HG03039 (cell line): Measurements from ENCODE around the gene PRKCG.
A peak's percentile ranks its signal among the peaks of the same experiment; 100 is the strongest.

ENCODE experiments used
- ATAC-seq: cut with Tn5 transposase; IDR thresholded peaks from one replicate; pipeline ENCODE4 v1.9.1; 2021; ENCODE audit warnings: mild to moderate bottlenecking, moderate library complexity; ENCODE audit not compliant: unreplicated experiment

Gene PRKCG

DNA sequence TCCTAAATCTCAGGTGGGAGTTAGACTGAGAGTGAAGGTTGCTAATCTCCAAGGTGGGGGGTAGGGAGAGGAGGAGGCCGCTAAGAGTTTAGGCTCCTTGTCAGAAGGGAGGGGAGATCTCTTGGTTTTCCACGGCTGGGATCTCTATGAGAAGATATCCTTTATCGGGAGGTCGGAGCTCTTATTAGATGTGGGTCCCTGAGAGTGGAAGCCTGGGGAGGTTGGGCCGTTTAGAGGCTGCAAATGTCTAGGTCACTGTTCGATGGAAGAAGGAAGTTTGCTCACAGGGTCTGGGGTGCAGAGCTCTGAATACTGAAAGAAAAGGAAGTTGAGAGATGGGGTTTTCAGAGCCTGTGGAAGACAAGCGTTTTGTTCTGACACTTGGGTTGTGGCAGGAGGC, 10.5 kb upstream of the PRKCG start:
- no peak for ATAC-seq

DNA sequence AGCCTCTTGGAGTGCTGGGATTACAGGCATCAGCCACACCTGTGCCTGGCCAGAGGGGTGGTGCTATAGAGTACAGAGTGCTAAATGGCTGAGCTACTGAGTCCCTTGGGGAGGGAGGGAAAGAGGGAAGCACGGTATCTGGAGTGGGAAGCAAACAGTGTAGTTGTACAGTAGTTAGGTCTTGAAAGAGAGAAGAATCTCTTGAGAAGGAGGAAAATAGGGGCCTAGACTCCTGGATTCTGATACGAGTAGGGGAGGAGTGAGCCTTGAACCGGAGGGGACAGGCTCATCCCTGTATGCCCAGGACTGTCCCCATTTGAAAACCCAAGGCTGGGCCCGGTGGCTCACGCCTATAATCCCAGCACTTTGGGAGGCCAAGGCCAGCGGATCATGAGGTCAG, 9.2 kb upstream of the PRKCG start:
- no peak for ATAC-seq

DNA sequence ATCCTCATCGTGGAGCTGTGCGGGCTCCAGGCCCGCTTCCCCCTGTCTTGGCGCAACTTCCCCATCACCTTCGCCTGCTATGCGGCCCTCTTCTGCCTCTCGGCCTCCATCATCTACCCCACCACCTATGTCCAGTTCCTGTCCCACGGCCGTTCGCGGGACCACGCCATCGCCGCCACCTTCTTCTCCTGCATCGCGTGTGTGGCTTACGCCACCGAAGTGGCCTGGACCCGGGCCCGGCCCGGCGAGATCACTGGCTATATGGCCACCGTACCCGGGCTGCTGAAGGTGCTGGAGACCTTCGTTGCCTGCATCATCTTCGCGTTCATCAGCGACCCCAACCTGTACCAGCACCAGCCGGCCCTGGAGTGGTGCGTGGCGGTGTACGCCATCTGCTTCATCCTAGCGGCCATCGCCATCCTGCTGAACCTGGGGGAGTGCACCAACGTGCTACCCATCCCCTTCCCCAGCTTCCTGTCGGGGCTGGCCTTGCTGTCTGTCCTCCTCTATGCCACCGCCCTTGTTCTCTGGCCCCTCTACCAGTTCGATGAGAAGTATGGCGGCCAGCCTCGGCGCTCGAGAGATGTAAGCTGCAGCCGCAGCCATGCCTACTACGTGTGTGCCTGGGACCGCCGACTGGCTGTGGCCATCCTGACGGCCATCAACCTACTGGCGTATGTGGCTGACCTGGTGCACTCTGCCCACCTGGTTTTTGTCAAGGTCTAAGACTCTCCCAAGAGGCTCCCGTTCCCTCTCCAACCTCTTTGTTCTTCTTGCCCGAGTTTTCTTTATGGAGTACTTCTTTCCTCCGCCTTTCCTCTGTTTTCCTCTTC, 8.0 kb upstream of the PRKCG start:
- no peak for ATAC-seq

DNA sequence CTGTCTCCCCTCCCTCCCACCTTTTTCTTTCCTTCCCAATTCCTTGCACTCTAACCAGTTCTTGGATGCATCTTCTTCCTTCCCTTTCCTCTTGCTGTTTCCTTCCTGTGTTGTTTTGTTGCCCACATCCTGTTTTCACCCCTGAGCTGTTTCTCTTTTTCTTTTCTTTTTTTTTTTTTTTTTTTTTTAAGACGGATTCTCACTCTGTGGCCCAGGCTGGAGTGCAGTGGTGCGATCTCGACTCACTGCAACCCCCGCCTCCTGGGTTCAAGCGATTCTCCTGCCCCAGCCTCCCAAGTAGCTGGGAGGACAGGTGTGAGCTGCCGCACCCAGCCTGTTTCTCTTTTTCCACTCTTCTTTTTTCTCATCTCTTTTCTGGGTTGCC, 7.4 kb upstream of the PRKCG start:
- no peak for ATAC-seq

DNA sequence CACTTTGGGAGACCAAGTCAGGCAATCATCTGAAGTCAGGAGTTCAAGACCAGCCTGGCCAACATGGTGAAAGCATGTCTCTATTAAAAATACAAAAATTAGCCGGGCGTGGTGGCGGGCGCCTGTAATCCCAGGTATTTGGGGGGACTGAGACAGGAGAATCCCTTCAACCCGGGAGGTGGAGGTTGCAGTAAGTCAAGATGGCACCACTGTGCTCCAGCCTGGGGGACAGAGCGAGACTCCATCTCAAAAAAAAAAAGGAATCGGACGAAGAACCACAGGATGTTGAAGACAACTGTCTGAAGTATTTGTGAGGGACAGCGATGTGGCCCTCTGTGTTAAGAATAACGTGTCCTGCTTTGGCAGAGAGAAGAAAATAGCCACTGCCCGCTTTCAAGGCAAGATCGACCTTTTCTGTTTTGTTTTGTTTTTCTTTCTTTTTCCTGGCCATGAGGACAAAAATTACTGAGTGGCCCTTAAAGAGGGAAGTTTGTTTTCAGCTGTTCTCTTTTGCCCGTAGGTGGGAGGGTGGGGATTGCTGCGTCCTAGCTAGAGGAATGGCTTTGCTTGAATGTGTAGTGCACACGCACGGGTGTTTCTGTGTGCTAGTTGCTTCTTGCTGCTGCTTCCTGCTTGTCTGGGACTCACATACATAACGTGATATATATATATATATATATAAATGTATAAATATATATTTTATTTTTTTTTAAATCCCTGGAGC, 6.2 kb upstream of the PRKCG start:
- no peak for ATAC-seq

DNA sequence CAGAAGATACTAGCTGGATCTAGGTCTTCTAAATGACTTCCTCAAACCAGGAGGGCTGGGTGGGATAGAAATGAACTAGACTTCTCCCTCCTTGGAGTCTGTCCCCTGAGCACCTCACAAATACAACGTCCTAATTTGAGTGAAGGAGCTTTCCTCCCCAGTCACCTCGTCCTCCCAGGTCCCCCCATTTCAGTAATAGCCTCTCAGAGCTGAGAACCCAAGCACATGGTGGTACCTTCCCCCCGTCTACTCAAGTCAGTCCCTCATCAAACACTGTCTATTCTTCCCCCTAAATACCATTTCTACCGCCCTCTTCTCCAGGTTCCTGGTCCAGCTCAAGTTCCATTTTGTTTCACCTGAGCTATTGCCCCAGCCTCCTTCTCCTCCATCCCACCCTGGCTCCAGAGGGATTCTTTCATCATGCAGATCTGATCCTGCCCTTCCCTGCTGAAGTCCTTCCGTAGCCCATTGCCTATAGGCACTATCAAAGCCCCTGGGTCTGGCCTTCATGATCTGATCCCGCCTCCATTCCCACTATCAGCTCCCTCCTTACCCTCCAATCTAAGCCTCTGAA, 5.3 kb upstream of the PRKCG start:
- no peak for ATAC-seq

DNA sequence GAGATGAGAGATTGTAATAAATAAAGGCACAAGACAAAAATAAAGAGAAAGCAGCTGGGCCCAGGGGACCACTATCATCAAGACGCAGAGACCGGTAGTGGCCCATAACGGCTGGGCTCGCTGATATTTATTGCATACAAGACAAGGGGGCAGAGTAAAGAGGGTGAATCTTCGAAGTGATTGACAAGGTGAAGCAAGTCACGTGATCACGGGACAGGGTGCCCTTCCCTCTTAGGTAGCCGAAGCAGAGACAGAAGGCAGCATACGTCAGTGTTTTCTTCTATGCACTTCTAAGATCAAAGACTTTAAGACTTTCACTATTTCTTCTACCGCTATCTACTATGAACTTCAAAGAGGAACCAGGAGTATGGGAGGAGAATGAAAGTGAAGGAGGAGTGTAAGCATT, 4.6 kb upstream of the PRKCG start:
- ATAC-seq, result no peak

DNA sequence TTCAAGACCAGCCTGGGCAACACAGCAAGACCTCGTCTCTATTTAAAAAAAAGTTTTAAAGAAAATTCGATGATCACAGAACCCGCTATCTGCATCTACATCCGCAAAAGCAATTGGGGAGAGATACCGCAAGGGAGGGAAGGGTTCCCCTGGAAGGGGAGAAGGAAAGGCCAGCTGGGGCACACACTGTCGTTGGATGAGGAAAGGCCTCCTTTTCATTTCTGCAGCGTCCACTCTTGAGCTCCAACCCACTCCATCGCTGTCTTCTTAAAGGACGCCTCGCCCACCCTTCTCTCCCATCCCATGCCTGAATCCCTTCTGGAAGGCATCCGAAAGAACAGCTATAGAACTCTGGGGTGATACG, 3.2 kb upstream of the PRKCG start:
- no peak for ATAC-seq

DNA sequence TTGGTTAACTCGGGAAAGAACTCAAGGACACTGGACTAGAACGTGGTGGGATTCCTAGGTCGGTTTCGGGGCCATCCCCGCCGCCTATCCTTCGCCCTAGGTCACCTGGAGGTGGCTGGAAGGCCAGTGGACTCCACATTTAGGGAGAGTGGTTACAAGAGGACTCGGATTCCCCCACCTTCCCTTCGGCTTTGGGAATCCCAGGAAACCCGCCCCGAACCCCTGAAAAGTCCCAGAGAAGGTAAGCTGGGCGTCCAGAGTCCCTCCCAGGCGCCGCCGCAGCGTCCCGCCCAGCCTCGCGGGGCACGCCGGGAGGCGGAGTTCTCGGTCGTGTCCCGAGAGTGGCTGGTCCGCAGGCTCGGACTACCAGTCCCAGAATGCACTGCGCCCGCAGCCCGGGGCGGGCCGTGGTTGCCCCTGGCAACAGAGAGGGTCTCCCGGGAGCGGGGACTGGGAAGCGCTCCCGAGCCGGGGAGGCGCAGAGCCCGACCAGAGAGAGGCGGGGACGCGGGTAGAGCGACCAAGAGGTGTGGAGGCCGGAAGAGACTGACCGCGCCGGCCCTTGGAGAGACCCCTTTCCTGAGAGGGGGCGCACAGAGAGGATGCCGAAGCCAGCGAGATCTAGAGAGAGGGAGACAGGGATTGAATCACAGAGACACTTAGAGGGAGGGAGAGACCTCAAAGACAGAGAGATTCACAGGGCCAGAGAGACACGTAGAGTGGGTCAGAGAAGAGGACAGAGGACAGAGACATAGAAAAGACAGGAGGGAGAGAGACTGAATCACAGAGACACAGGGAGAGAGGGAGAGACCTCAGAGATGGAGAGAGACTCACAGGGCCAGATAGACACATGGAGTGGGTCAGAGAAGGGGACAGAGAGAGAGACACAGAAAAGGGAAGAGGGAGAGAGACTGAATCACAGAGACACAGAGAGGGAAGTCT, 2.6 kb upstream of the PRKCG start:
- peak; percentile 77 for ATAC-seq

DNA sequence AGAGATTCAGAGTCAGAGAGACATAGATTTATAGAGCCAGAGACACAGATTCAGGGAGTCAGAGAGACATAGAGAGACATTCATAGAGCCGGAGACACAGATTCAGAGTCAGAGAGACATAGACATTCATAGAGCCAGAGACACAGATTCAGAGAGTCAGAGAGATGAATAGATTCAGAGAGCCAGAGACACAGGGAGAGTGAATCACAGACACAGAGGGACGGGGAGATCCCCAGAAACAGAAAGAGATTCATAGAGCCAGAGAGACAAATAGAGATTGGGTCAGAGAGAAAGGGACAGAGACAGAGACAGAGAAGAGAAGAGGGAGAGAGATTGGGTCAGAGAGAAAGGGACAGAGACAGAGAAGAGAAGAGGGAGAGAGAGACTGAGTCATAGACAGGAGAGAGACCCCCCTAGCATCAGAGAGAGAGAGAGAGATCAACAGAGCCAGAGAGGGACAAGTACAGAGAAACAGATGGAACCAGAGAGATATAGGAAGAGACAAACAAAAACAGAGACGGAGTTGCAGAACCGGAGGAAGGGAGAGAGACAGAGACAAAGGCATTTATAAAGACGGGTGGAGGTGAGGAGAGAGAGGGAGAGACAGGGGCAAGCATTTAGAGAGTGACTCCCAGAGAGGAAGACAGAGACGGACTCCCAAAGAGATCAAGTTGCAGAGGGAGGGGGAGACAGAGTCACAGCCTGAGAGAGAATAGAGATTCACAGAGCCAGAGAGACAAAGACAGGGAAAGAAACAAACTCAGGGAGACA, 1.1 kb upstream of the PRKCG start:
- ATAC-seq, result no peak

DNA sequence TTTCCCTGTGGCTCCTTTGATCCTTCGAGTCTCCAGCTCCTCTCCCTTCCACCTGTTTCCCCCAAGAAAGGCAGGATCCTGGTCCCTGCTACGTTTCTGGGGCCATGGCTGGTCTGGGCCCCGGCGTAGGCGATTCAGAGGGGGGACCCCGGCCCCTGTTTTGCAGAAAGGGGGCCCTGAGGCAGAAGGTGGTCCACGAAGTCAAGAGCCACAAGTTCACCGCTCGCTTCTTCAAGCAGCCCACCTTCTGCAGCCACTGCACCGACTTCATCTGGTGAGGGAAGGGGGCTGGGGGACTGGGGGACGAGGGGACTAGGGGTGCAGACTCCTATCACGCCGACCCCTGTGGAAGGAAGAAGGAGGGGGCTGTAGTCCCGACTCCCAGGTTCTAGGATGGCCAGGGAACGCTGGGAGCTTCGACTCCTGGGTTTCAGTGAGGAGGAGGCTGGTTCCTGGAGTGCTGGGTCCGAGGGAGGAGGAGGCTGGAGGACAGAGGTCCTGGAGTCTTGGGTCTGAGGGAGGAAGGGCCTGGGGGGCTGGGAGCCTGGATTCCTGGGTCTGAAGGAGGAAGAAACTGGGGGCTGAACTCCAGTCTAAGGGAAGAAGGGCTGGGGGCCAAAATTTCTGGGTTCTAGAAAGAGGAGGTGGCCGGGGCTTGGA, 524 bp downstream of the PRKCG start:
- no peak for ATAC-seq

DNA sequence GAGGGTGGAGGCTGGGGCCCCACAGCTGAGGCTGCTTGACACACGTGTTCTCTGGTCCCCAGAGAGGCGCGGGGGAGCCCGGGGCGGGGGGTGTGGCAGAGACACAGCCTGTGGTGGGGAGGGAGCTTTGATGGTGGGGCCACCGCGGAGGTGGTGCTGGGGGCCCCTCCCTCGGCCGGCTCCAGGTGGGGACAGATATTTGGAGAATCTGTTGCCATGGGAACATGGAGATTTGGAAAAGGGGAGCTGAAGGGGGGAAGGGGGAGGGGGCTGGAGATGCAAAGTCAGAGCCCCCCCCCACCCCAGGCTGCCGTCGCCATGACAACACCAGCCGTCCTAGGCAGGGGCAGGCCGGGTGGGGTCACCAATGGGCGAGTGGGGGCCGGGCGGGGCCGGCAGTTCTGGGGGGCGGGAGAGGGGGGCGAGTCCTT, 1.2 kb downstream of the PRKCG start:
- no peak for ATAC-seq

DNA sequence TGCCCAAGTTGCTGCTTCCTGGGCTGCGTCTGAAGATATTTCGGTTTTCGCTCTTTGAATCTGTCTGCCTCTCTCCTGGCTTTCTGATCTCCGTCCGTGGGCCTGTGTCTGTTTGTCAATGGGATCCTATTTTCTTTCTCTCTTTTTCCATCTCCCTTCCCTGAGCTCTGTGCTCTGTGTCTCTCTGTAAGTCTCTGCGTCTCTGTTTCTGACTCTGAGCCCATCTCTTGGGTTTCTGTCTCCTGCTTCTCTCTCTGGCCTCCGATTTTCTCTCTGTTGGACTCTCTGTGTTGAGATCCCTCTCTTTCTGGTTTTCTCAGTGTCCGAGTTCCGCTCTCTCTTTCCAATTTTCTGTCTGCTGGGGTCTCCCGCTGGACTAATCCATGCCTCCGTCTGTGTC, 1.7 kb downstream of the PRKCG start:
- ATAC-seq, result no peak

DNA sequence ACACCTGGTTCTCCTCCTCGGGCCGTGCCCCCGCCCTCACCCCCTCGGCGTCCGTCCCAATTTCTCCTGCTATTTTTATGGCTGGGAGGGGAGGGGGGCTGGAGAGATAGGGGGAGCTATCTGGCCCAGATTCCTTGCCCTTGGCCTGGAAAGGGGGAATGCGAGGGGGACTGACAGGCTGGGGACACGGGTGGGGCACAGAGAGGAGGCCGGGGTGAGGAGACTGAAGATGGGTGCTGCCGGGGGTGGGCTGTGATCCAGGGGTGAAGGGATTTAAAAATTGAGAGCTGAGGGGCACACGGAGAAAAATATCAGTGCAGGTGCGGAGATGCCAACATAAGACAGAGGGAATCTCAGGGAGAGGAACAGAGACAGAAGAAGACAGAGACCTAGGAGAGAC, 2.3 kb downstream of the PRKCG start:
- ATAC-seq, result no peak

DNA sequence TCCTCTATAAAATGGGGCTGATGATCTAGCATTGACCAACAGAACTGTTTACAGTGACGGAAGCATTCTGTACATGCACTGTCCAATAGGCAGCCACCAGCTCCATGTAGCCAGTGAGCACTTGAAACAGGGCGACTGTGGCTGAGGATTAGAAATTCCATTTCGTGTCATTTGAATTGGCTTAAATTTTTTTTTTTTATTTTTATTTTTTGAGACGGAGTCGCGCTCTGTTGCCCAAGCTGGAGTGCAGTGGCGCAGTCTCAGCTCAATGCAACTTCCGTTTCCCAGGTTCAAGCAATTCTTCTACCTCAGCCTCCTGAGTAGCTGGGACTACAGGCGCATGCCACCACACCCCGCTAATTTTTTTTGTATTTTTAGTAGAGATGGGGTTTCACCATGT, 3.0 kb downstream of the PRKCG start:
- ATAC-seq, result no peak

DNA sequence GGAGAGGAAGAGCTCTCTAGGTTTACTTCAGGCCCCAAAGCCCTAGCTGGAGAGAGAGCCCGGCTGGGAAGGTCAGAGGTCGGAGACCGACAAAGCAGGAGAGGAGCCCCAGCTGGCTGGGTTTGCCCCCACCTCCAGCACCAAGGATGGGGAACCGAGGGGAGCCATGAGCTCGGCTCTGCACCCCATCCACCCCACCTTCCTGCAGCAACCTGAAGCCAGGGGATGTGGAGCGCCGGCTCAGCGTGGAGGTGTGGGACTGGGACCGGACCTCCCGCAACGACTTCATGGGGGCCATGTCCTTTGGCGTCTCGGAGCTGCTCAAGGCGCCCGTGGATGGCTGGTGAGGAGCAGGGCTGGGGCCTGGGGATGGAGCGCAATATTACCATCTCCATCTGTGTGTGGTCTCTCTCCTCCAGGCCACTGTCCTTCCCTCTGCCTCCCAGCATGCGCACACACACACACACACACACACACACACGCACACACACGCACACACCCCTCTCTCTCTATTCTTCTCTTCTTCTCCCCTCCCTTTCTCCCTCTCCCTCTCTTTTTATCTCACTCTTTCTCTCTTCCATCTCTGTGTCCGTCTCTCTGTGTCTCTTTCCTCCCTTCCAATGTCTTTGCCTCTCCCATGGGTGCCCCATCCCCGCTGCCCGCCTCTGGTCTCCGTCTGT, 10.4 kb downstream of the PRKCG start:
- no peak for ATAC-seq

DNA sequence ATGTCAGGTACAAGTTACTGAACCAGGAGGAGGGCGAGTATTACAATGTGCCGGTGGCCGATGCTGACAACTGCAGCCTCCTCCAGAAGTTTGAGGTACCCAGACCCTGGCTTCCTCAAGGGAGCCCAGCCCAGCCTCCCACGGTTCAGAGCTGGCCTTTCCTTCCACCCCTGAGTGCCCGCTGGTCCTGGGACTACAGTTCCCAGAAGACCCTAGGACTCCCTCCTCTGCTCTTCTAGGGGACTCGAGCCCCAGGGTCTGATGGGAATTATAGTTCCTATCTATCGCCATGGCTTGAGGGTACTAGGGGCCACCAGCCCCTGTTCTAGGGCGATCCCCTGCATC, 11.0 kb downstream of the PRKCG start:
- ATAC-seq, result no peak

DNA sequence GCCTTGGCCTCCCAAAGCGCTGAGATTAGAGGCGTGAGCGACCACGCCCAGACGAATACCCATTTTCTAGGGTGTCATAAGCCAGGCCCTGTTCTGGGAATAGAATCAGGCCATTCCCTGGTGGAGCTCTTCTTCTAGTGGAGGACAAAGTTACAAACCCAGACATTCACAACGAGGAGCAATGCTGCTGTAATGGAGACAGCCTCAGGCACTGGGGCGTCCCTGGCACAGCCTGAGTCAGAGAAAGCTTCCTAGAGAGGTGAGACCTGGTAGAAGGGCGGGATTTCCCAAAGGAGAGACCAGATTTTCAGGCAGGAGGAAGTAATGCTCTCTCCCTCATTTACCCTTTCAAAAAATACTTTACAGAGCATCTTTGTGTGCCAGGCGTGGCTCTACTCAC, 12.7 kb downstream of the PRKCG start:
- ATAC-seq, result no peak

DNA sequence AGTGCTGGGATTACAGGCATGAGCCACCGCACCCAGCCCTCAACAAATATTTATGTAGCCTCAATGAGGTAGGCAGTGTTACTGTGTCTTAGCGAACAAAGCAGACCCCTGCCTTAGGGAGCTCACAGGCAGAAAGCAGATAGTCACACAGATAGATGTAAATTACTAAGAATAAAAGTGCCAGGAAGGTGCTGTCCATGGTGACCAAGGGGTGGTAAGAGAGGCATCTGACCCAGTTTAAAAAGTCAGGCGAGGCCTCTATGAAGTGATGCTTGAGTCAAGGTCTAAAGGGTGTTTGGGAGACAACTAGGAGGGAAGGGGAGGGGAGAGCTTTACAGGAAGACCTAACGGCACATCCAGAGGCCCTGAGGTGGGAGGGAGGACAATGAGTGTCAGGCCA, 14.7 kb downstream of the PRKCG start:
- ATAC-seq, result no peak
